Endothelial cell of umbilical vein (primary cell): ENCODE measurements around the gene RAB6C.
"Not testable (repeated sequence)": the region's sequence is repeated elsewhere in the genome, so short reads cannot be mapped to it uniquely, and the experiment has no call there.

Experiments used
- CTCF ChIP-seq, 2 donors: IDR thresholded peaks; 1 replicate in 1 of 2; 2 replicates in 1 of 2; pipeline ENCODE4 v1.5.1; 2011; ENCODE audit warnings: low read length in 2 of 2, mild to moderate bottlenecking in 2 of 2, moderate library complexity in 2 of 2, control low read depth in 1 of 2, inconsistent platforms in 1 of 2, low read depth in 1 of 2; ENCODE audit not compliant: insufficient read depth in 1 of 2; ENCODE audit errors: extremely low read depth in 1 of 2
- EZH2 ChIP-seq: IDR thresholded peaks from 2 replicates; pipeline ENCODE4 v1.6.1; 2012; ENCODE audit warnings: borderline replicate concordance, low read depth, mild to moderate bottlenecking, moderate library complexity, low read length, inconsistent platforms; ENCODE audit not compliant: severe bottlenecking
- POLR2AphosphoS5 ChIP-seq: IDR thresholded peaks from 2 replicates; pipeline ENCODE4 v1.6.1; 2012; ENCODE audit warnings: low read depth, mild to moderate bottlenecking, control low read depth, low read length, moderate library complexity; ENCODE audit not compliant: insufficient read depth

- TF ChIP-seq CTCF (IDR thresholded peaks at IDR 0.05; ENCODE audit: extremely low read depth in 1 of 2, insufficient read depth in 1 of 2, low read depth in 1 of 2, low read length in 2 of 2); EZH2; POLR2AphosphoS5: not testable (repeated sequence)
These were observed at the start of gene RAB6C for GRCh38 chr2:129979629-129980155.
